Measurements from ENCODE around the gene ETV3.

ETV3 gene

DNA sequence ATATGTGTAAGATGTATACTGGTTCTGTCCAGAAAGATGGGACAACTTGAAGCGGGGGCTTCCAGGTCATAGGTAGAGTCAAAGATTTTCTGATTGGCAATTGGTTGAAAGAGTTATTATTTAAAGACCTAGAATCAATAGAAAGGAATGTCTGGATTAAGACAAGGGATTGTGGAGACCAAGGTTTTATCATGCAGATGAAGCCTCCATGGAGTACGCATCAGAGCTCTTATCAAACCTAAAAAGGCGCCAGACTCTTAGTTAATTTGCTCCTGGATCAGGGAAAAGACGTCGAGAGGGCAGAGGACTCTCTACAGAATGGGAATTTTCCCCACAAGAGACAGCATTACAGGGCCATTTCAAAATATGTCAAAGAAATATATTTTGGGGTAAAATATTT lies 23.7 kb upstream of the ETV3 start:
- DNase-seq (ENCODE audit: low read depth), result no peak

DNA sequence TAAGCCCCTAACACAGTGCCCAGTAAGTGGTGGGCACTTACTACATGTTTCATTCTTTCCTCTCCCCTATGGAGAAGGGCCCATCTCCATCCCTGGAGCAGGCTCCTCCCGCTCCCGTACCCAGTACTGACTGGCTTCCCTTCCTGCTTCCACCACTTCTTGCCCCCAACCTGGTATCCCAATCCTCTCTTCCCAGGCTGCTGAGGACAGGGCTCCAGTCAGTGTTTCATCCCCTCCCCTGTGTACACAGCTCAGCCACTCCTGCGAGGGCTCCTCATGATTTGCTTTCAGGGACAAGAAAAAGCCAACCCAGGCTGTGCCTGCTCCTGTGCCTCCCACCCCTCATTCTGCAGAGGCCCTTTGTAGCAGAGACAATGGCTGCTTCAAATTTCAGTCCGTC lies 20.8 kb upstream of the ETV3 start:
- DNase-seq (ENCODE audit: low read depth), result no peak

DNA sequence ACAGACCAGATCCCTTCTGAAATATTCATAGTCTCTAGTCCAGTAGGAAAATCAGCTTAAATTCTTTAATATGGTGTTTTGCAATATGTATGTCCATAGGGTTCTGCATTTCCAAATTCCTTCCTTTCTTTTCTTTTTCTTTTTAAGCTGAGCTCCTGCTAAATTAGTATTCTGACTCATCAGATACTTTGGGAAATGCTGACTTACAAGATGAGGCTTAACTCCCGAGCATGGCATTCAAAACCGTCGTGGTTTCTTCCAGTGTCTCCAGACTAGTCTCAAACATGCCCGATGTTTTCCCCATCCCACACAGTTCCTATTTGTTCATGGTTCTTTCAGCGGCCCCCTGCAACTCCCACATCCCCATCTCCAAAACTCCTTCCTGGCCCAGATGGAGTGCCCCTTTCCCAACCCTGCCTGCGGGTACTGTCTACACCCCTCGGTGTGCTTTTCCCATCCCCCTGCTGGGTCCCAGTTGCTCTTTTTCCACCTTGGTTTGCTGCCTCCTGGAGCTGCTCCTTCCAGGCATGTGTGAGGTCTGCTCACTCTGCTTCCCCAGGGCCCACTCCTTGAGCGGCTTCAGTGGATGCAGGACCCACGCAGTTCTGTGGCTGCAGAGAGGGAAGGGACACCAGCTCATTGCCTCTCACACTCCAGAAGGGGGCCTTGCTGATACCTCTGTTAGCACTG lies 19.5 kb upstream of the ETV3 start:
- no peak for DNase-seq (ENCODE audit: low read depth)

DNA sequence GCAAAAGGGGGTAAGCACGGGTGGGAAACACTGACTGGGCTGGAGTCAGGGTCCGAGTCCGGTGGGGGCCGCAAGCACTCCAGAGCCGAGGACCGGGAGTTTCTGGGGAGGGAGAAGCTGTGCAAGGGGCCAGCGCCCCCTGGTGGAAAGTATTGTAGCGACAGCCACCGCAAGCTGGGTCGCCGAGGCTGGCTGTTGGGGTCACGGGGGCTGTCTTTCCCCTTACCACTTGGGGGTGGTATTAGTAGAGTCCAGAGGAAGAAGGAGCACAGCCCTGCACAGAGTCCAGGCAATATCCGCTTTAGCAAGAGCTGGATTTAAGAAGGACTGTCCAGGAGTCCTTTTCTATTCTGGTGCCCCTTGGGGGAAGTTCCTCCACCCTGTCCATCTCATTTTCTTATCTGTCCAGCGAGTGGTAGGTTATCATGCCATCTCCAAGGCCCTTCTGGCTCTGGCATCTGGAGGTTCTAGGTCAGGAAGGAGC lies 17.9 kb upstream of the ETV3 start:
- peak; percentile 64 for DNase-seq (ENCODE audit: low read depth)

DNA sequence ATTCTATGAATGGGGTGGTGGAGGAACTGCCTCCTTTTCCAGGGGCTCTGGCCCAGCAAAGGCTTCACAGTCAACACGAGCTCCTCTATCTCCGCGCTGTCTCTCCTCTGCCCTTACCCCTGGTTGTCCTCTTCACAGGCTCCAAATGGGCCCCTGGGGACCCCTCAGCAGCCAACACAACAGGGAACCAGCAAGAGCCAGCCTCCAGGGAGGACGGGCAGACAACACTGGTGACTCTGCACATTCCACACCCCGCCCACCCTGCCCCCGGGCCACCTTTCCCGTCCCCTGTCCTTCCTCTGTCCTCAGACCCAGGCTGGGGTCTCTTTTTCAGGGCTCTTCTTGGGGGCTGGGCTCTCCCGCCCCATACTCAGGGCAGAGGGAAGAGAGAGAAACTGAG lies 17.5 kb upstream of the ETV3 start:
- no peak for DNase-seq (ENCODE audit: low read depth)

DNA sequence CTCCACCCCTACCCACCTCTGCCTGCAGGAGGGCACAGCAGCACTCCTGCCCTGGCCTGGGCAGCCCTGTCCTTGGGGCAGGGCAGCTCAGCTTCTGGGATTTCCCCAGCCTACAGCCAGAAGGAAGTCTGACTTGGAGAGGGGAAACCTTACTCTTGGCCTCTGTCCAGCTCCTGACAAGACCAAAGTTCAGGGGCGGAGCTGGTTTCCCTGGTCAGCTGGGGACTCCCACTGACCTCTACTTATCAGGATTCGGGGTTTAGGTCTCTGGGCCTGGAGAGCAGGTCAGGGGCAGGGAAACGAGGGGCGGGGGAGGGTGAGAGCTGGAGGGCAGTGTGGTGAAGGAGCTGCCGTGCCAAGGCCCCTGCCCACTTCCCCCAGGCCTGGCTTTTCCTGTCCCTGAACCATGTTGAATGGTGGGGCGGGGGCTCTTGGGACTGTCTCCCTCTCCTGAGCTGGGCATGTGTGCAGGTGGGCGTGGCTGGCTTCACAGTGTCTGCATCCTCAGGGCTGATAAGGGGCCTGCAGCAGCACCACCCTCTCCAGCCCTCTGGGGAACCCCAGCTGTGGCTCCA lies 16.8 kb upstream of the ETV3 start:
- no peak for DNase-seq (ENCODE audit: low read depth)

DNA sequence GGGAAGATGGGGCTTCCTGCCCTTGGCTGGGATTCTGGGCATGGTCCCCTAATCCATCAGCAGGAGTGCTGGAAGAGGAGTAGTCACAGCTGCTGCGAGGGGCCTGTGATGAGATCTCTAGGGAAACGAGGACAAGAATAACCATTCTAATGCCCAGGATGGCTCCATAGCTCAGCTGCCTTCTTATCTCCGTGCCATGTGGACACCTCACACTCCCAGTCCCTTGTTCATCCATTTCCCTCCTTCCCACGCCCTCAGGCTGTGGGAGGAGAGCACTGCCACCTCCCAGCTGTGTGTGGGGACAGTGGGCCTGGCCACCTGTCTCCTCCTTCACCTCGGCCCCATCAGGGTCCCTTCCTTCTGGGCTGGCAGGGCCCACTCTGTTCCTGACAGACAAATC lies 16.1 kb upstream of the ETV3 start:
- DNase-seq (ENCODE audit: low read depth), result no peak

DNA sequence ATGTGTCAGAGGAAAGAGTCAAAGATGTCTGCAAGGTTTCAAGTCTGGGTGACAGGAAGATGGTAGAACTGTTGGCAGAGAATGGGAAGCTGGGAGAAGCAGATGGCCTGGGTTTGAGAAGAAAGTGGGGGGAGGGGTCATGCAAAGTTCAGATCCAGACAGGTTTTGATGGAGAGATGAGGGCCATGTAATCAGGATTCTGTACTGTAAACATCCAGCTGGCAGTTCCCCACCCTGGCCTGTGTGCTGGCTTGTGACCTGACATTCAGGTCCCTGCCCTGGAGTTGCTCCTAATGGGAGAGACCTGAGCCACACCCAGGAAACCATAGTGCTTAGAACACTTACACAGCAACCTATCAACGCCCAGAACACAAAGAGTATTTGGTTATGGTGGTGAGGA lies 15.6 kb upstream of the ETV3 start:
- no peak for DNase-seq (ENCODE audit: low read depth)

DNA sequence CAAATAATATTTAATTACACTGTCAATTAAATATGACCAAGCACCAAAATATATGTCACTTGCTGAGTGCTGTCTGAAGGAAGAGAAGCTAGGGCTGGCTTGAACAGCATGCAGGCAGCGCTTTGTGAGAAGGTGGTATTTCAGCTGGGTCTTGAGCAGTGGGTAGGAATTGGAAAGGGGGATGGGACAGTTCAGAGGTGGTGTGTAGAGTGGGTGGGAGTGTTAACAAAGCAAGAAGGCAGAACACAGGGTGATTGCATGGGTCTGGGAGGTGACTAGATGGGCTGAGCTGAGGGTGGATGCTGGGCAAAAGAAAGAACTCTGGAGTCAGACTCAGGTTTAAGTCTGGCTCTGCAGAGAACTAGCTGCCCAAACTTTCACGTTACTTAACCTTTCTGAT lies 14.3 kb upstream of the ETV3 start:
- DNase-seq (ENCODE audit: low read depth), result no peak

DNA sequence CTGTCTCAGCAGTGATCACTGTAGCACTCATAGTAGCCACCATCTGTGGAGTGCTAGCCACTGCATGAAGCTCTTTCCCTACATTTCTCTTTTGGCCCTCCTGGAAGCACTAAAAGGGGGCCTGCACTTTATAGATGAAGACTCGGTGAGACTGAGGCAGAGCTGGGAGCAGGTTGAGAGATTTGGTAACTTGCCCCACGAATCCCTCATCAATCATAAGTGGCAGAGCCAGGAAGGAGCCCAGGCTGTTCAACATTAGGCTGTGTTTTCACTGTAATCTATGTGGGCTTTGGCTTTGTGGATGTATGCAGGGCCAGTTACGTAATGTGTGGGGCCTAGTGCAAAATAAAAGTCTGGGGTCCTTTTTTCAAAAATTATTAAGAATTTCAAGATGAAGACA lies 13.3 kb upstream of the ETV3 start:
- DNase-seq (ENCODE audit: low read depth), result no peak

DNA sequence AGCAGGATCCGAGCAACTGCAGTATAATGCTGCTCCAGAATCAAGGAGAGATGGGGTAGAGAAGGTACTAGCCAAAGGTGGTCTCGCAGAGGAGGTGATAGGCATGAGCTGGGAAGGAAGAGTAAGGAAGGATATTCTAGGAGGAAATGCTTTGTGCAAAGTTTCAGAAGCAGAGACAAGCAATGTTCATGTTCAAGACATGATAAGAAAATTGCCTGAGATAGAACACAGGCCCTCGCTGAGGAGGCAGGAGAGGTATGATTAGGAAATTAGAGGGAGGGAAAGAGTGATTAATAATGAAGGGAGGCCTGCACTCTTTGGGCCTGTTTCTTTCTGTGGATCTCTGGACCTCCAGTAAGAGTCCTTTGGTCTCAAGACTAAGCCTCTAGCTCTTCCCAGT lies 12.9 kb upstream of the ETV3 start:
- DNase-seq (ENCODE audit: low read depth), result no peak

DNA sequence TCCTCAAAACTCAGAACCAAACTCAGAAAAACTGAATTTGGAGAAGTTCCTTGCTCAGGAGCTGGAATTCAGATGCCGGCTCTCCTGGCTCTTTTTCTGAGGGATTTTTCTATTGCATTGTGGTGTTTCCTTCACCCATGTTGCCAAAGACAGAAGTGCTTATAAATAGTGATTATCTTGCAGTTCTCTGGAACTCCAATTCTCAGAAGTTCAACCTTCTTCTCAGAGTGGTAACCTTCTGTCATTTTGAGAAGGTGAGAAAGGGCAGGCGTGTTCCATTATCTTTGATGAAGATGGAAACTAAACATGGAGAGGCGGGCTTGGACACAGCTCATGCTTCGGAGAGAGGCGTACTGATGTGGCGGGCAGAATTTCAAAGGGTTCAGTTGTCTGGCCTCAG lies 12.4 kb upstream of the ETV3 start:
- no peak for DNase-seq (ENCODE audit: low read depth)

DNA sequence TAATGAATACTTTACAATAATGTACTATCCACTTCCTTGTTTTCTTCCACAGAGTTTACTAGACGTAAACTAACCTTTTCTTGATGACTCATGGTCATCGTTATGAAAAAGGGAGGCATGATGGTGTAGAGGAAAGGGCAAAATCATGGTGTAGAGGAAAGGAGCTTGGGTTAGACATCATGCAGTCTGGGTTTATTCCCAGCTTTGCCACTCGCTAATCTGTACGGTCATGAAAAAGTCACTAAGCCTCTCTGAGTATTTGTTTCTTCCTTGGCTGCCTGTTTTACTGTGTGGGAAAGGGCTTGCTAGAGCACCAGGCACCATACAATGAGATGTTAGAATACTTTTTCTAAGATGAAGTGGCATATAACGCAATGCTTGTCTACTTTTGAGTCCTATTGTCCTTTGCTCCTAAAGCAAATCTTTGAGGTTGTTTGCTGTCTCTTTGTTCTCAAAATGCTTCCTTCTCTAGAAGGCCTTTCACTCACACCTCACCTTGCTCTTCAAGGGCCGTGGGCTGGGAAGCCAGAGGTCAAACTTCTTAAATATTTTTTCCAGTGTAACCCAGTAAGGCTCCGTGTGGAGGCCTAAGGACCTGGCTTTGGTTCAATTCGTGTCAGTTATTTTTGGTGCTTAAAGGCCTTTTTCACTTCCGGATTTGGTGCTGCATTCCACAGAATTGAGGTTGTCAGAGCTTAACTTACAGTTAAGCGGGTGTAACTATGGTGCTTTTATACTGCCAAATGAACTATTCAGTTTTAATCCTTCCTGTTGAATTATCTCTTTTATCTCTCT lies 9.9 kb upstream of the ETV3 start:
- DNase-seq (ENCODE audit: low read depth), result no peak

DNA sequence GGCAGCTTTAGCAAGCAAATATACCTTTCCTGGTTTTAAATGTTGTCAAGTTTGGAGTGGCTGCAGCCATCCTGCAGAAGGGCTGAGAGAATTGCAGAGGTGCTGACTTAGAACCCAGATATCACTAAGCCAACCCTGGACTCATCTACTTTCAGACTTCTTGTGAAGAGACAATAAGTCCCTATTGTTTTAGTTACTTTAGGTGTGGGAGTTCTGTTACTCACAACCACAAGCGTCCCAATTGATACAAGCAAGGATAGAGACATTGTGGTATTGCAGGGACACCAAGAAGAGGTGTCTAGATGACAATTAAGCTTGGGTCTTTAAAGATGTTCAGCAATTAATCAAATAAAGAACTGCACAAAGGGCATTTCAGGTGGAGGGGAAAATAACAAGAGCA lies 8.8 kb upstream of the ETV3 start:
- no peak for DNase-seq (ENCODE audit: low read depth)

DNA sequence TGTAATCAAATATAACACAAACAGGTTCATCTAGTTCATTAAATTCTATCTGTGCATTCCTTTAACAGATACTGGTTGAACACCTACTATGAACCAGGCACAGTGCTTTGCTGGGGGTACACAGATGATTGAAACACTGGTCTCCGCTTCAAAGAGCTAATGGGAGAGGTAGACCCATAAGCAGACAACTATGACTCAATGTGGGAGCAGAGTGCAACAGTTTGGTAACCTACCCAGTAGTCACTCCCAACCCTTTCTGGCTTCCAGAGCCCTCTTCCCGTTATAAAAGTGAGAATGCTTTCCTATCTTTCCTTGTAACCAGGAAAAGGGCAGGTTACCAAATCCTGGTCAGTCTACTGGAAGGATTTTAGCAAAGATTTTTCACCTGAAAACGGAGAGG lies 8.0 kb upstream of the ETV3 start:
- no peak for DNase-seq (ENCODE audit: low read depth)

DNA sequence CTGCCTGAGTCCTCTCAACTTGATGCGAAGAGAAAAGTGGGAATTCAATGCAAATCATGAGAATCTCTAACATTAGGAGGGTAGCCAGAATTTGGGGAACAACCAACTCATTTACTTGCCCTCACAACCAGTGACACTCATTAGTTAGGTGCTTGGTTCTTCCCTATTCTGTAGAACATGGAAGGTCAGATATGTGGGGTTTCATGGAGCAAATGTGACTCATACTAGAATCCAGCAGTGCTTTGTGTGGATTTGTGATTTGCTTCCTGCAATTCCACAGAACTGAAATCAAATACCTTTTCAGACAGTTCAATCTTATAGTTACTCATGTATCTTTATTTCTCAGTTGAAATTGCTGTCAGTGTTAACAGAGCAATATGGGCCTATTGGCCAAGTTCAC lies 6.9 kb upstream of the ETV3 start:
- no peak for DNase-seq (ENCODE audit: low read depth)

DNA sequence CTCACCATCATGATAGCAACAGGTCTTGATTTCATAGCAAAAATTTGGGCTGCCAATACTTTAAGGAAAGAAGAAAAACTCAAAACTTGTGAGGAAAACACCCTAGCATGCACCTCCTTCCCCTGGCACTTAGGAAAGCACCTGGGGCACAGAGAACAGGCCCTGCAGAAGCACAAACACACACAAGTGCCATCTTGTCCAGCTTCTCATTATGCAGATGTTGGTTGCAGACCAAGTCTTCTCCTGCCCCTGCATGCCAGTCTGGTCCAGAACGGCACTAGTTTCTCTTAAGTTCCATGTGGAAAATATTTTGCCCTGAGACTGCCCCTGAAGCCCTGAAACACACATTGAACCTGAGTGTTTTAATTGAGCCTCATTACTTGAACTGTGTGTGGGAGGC lies 6.3 kb upstream of the ETV3 start:
- DNase-seq (ENCODE audit: low read depth), result no peak

DNA sequence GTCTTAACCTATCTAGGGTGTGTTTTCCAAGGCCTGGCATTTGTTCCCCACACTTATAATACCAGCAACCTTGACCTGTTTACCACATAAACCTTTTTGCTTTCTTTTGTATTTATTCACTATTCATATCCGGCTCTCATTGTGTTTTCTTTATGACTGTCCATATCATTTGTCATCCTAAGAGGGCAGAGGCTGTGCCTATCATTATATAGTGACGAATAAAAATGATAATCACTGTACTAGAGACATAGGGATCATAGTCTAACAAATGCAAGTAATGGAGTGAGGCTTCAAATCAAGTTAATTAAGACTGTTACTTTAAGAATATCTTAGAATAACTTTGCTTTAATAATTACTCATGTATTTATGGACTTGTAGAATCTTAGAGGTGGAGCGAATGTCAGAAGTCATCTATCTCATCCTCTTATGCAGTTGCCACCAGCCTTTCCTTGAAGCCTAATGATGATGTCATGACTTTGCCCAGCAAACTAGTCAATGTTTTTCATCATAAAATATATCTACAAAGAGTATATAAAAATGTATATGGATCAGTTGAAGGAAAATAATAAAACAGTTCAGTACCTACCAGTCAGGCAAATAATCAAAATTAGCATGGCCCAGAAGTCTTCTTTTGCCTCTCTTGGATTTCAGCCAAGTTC lies 4.7 kb upstream of the ETV3 start:
- DNase-seq (ENCODE audit: low read depth), result no peak

DNA sequence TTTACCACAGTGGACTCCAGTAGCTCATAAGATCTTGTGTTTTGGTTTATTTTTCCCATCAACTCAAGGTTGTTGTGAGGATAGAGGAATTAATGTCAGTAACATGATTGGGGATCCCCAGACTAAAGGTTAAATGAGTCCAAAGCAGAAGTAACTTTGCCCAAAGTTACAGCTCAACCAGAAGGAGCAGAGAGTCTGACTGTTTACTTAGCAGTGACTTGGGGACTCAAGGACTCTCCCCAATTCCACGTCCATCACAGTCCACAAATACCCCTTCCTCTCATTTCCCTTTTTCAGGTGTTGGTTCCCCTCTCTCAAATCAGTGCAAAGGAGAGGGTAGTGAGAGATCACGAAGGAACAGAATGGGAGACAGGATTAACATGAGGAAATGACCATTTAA lies 4.0 kb upstream of the ETV3 start:
- no peak for DNase-seq (ENCODE audit: low read depth)

DNA sequence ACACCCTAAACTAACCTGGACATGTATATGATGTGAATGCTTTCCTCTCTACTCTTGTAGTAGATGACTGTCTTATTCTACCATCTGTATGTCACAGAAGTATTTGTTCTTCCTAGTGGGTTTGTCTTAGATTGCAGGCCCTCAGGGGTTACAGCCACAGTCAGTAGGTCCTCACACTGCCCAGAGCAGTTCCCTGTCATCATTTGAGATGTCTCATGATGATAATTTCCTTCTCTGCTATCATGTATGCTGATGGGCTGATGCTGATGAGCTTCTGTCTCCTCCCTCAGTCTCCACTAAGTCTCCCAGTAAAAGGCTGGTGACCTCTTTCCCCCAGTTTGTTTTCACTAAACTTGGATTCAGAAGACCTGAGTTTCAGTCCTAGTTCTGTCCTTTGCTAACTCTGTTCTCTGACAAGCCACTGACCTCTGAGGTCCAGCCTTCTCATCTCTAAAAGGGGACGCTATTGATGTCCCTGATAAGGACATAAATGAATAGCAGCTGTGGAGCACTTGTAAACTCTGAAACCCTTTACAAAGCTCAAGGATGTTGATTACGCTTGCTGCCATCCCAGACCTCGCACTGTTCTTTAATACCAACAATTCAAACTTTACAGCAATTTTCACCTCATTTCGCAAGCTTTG lies 3.1 kb upstream of the ETV3 start:
- no peak for DNase-seq (ENCODE audit: low read depth)

DNA sequence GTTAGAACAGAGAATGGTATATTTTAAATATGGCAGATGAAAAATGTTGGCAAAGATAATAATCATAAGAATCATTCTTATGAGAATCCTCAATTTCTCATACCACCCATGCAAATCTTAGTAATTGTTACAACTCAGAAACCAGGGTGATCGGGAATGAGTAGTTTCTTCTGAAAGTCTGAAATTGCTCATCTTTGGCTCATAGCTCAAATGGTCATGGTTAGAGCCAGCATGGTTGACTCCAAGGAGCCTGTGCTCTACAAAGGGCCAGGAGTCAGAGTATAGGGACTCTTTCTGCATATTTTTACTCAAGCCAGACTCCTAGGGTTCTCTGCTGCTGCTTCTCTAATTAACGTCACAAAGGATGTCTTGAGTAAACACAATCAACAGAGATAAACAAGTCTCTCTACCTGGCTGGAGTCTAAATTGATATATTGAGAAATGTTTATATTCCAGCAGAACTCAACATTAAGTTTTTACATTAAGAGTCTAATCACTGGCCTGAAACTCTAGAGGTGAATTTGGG lies 1.9 kb upstream of the ETV3 start:
- DNase-seq (ENCODE audit: low read depth), result no peak

DNA sequence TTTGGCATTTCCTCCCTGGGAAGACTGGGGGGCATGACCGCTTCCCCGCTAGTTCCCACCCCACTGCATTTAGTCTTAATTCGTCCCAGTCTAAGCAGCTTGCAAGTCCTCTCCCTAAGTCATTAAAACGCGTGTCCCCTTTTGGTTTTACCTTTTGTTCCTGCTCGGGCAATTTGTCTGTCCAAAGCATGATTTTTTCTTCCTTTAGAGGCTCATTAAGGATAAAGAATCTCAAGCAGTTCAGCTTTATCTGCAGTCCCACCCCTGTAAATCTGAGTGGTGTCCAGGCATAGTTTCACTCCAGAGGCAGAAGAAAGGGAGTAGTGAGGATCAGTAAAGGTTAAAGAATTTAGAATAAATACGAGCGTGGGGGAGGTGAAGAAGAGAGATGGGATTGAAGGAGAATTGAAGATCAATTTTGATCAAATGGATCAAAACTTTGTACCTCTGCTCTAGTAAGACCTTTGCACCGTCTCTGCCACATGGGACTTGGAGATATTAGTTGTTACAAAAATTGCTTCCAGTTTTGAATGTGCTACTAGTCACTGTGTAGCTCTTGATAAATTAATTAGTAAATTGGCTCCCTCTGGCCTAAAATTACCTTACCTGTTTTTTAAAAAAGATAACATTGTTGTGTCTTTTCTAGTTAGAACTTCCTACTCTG lies 989 bp upstream of the ETV3 start:
- no peak for DNase-seq (ENCODE audit: low read depth)
